OCI-M2 (cell line): ENCODE data around the gene GJA4.

Source experiments
- DNase-seq: peaks from one replicate; lab custom pipeline; 2025; ENCODE audit not compliant: unreplicated experiment; lab: John Stamatoyannopoulos, UW

Gene GJA4

DNA sequence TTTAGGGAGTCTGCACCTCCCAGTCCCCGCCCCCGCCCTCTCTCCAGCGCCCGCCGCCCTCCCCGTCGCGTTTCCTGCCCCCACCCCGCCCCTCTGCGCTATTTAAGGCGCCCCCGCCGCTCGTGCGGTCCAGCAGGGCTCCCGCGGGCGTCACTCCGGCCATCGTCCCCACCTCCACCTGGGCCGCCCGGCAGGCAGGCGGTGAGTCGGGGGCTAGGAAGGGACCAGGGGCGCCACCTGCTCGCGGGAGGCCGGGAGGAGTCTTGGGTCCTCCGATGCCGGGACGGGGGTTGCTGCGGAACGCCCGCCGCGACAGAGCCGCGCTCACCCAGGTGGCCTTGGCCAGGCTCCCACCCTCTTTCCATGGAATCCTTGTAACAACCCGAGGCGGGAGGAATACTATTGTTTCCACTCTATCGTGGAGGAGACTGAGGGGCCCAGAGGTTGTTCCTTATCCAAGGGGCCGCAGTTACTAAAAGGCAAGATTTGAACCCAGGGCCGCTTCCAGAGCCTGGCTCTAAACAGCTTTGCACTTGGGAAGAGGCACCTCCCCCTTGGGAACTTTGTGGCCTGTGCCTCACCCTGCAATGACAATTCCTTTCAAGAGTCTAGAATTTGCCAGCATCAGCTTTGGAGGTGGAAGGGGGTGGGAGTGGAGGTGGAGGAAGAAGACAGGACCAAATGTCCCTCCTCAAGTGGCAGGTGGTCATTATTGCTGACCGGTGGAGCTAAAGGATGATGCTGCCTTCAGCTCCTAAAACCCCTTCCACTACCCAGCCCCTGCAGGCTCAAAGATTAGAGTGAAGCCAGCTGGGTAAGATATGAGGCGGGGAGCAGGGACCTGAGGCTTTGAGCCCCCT is at the start of gene GJA4:
TSS of gene GJA4 (plus strand) at position 132 of the 860 bp plus-strand sequence. CDS start 1,215 bp downstream, outside the sequence.
- DNase-seq, result no peak

DNA sequence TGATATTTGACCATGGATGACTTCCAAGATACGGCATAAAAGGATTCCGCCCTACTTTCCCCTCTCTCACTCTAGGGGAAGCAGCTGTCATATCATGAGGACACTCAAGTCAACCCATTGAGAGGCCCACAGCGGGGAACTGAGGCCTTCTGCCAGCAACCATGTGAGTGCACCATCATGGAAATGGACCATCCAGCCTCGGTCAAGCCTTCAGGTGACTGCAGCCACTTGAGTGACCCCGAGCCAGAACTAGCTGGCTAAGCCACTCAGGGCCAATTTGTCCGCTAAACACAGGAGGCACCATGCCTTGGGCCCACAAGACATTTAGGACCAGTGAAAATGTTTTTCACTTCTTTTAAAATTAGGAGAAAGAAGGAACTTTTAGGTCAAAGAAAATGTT is 49.0 kb upstream of the GJA4 start:
- DNase-seq, result no peak

DNA sequence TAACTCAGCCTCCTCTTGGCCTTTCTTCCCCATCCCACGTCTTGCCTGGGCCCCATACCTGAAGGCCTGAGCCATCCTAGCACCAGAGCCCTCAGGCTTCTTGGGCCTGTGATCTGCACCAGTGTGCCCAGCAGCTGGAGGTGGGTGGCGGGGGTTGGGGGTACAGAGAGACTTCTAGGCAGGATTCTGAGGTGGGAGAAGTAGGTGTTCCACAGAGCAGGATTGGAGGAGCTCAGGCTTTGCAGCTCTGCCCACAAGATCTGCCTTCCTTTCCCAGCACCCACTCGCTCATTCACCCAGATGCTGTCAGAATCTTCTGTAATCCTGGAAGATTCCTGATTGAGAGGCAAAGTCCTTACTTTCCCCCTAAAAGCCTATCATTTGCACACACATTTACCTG is 47.9 kb upstream of the GJA4 start:
- no peak for DNase-seq

DNA sequence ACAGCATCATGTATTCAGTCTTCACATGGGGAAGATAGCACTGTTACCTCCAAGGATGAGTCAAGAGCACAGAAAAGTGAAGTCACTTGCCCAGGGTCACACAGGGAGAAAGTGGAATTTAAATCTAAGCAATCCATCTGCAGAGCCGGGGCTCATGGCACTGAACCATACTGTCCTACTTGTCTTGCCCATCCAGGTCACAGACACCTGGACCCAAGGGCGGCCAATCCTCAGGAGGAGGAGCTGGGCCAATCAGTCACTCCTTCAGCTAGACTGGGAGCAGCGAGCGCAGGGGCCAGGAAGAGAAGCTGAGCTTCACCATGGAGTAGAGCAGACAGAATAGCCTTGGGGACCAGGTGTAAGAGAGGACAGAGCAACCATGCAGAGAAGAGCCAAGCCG is 47.1 kb upstream of the GJA4 start:
- no peak for DNase-seq

DNA sequence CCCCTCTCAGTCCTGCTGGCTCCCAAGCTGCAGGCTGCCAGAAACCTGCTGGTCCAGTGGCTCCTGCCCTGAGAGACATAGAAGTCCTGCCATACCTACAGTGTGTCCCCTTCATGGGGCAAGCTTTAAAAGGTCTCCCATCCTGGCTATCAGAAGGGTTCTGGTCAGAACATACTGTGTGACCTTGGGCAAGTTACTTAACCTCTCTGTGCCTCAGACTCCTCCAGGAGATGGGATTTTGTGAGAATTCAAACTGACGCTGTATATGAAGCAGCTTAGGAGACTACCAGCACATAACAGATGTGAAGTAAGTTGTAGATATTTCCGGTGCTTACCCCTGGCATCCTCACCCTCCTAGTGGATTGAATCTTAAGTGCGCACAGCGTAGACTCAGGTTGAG is 46.7 kb upstream of the GJA4 start:
- DNase-seq, result no peak

DNA sequence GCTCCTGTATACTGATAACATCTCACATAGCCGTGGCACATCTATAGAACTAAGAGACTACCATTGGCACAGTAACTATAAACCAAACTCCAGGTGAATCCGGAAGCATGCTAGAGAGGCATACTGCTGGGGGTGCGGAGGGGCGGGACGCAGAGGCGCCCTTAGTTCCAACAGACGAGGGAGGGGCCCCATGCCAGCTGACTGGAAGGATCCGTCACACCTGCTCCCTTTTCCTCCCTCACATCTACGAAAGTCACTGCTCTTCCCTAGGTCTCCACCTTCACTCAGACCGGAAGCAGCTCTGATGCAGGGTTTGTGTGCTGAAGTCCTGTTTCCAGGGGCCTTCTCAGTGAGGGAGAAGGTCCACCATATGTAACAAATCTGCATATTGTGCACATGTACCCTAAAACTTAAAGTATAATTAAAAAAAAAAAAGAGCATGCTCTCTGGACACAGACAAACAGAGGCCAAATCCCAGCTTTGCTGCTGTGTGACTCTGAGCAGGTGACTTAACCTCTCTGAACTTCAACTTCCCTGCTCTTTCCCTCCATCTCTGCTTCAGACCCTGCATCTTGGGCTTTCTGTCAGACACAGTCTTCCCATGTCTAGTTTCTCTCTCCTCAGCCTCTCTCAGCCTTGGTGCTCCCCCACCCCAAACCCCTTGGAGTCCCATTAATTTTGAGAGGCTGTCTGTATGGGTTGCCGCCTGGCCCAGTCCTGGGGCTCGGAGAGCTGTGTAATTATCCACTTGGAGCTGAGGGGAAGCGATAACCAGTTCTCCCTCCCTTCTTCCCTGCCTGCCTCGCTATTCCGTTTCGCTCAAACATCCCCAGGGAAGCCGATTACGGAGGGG is 45.8 kb upstream of the GJA4 start:
- DNase-seq, result no peak

DNA sequence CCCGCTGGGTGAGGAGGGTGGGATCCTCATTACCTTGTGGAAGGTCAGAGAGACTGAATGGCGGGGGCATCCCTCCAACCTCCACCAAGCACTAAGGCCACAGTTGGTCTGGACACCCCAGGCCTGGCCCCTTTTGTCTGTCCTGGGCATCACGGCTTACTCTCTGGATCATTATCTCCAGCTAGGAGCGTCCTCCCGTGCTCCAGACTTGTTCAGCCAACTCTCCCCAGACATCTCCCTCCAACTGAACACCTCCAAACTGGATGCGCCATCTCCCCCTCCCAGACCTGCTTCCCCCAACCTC is 45.2 kb upstream of the GJA4 start:
- no peak for DNase-seq

DNA sequence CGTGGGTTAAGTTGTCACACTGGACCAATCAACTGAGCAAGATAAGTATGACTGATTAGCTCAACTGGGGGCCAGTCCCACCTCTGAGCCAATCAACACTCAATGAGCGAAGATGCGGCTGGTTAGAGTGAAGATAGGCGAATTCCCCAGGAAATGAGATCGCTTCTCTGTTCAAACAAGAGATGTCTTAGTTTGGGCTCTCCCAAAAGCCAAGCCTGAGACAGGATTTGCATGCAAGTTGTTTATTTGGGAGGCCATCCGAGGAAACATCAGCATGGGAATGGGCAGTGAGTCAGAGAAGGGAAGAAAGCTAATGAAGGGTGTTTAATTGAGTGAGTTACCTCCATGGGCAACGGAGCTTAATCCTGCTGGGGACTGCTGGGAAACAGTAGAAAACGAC is 42.8 kb upstream of the GJA4 start:
- DNase-seq, result no peak

DNA sequence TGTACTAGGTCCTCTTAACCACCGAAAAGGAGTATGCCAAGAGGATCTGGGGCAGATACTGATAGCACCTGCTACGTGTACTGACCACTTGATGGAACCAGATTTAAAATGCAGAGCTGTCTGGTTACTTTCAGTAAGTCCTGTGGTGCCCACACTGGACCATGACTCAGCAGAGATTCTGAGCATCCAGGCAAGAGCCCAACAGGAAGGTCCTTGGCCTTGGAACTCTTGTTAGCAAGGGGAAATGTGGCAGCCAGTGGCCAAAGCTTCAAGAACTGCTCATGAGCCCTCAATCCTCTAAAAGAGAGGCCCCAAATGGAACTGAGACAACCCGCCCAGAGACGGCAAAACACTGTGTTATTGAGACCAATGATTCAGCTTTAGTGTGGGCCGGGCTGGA is 42.2 kb upstream of the GJA4 start:
- no peak for DNase-seq

DNA sequence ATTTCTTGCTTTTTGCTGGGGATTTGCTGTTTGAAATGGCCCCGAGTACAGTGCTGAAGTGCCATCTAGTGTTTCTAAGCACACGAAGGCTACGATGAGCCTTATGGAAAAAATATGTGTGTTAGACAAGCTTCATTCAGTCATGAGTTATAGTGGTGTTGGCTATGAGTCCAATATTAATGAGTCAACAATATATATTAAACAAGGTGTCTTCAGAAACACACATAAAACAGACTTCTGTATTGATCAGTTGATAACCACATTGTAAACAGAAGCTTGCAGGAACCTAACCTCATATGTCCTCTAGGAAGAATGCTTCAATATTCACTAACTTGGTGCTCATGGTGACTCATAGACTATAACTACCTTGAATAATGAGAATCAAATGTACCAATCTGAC is 39.6 kb upstream of the GJA4 start:
- DNase-seq, result no peak

DNA sequence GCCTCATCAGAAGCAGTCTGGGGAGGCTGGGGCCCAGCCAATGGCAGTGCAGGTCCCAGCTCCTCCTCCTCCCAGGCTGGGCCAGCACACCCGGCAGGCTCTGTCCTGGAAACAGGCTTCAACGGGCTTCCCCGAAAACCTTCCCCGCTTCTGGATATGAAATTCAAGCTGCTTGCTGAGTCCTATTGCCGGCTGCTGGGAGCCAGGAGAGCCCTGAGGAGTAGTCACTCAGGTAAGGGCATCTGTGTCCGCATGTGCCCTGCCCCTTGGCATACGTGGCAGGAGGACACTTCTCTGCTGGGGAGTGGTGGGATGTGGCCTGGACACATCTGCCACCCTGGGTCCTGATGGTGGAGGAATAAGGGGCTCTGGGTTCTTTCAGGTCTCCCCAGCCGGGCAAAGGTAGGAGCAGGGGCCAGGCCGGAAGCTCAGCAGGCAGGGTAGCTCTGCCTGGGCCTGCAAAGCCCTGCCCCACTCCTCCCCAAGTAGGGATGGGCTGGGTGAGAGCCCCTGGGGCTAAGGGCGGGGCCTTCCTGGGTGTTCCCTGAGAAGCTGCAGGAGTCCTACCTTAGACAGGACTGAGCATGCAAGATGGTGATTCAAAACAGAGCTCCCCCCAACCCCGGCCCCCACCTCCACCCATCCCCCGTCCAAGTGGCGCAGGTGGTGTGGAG is 37.7 kb upstream of the GJA4 start, which contains the start of gene GJB5:
TSS of gene GJB5 (plus strand) at position 84 of the 674 bp plus-strand sequence. CDS start 2,284 bp downstream, outside the sequence.
- no peak for DNase-seq

DNA sequence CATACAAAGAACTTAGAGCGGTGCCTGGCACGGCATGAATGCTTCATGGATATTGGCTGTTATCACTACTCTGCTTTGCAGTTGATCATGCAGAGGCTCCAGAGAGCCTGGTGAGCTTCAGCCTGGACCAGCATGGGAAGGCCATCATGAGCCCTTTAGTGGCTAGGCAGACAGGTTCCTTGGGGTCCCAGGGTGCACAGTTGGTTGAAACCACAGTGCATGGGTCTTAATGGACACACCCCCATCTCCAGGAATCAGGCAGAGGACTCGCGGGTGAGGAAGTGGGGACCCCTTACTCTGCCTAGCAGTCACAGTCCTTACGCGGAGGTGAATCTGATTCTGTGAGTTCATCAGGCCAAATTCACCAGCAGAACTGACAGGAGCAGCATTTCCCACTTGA is 36.8 kb upstream of the GJA4 start:
- DNase-seq, result no peak

DNA sequence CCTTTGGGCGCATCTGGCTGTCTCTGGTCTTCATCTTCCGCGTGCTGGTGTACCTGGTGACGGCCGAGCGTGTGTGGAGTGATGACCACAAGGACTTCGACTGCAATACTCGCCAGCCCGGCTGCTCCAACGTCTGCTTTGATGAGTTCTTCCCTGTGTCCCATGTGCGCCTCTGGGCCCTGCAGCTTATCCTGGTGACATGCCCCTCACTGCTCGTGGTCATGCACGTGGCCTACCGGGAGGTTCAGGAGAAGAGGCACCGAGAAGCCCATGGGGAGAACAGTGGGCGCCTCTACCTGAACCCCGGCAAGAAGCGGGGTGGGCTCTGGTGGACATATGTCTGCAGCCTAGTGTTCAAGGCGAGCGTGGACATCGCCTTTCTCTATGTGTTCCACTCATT is 35.4 kb upstream of the GJA4 start:
- no peak for DNase-seq

DNA sequence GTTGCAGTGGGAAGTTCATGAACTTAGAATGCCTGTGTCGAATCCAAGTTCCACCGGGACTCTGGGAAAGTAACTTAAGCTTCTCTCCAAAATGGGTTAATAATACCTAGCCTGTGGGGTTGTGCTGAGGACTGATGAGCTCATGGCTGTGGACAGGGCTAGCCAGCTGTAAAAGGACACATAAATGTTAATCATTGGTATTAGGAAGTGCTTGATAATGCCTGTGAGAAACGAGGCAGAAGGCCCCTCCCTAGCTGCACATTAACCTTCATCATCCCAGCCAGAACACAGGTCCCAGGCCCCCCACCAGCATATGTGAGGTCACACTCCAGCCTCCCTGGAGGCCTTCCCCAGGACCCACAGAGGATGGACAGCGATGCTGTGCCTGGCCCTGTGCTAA is 34.0 kb upstream of the GJA4 start:
- no peak for DNase-seq

DNA sequence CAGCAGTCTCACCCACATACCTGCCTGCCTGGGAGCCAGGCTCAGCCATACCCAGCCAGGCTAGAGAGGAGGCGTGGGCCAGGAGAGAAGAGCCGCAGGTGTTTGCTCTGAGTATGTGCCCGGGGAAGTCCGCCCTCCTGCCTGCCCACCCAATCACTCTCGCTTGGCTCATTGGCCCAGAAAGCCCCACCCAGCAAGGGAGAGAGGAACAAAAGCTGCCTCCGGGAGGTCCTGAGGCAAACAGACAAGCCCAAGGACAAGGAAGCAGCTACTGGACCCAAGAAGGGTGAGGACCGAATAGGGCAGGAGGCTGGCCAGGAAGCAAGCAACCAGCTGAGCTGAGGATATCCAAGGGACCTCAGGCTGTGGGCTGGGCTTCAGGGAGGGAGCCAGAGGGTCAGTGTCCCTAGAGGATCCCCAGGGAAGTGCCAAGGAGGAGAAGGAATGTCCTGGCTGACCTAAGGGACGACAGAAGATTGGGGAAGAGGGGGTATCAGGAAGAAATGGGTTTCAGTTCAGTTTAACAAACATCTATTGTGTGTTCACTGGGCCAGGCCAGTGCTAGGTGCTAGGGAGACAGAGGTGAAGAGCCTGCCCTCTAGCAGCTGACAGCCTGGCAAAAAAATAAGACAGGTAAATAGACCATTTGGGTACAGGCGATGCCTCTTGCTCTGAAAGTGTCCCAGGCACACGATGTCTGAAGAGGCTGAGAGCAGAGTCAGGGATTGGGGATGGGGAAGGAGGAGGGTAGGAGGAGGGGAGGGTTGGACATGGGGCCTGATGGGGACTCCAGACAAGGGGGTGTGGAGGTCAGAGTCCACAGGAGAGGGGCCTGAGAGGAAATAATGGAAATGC is 33.1 kb upstream of the GJA4 start, which contains the start of gene GJB4:
TSS of gene GJB4 (plus strand) at position 238 of the 855 bp plus-strand sequence. CDS start 1,515 bp downstream, outside the sequence.
- no peak for DNase-seq

DNA sequence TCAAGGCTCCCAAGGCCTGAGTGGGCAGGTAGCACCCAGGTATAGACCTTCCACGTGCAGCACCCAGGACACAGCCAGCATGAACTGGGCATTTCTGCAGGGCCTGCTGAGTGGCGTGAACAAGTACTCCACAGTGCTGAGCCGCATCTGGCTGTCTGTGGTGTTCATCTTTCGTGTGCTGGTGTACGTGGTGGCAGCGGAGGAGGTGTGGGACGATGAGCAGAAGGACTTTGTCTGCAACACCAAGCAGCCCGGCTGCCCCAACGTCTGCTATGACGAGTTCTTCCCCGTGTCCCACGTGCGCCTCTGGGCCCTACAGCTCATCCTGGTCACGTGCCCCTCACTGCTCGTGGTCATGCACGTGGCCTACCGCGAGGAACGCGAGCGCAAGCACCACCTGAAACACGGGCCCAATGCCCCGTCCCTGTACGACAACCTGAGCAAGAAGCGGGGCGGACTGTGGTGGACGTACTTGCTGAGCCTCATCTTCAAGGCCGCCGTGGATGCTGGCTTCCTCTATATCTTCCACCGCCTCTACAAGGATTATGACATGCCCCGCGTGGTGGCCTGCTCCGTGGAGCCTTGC is 31.5 kb upstream of the GJA4 start:
- DNase-seq, result no peak

DNA sequence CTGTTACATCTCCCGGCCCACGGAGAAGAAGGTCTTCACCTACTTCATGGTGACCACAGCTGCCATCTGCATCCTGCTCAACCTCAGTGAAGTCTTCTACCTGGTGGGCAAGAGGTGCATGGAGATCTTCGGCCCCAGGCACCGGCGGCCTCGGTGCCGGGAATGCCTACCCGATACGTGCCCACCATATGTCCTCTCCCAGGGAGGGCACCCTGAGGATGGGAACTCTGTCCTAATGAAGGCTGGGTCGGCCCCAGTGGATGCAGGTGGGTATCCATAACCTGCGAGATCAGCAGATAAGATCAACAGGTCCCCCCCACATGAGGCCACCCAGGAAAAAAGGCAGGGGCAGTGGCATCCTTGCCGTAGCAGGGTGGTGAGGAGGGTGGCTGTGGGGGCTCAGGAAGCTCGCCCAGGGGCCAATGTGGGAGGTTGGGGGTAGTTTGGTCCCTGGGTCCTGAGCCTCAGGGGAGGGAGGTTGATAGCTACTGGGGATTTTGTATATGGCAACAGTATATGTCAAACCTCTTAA is 31.0 kb upstream of the GJA4 start:
- DNase-seq, result no peak

DNA sequence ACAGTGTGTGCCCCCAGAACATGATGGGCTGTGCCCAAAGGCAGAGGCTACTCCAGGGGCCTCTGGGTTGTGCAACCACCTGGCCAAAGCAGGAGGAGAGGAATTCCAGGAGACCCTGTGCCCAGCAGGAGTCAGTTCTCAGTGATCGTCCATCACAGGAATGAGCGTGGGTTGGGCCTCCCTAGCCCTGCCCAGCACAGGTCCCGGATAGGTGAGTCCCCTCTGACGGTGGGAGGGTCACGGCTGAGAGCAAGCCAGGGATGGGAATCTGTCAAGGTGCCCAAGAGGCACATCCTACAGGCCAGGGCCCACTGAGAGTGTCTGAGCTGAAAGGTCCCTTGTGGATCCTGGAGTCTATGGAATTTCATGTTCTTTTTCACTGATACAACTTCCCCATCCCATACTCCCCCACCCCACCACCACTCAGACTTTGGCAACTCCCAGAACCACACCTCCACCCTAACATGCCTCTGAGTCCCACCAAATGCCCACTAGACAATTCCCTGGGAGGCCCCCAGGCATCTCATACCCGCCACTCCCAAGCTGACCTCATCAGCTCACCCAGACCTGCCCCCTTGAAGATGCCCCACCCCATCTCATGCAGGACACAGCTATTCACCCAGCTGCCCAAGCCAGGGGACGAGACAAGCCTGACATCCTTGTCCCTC is 30.2 kb upstream of the GJA4 start:
- no peak for DNase-seq

DNA sequence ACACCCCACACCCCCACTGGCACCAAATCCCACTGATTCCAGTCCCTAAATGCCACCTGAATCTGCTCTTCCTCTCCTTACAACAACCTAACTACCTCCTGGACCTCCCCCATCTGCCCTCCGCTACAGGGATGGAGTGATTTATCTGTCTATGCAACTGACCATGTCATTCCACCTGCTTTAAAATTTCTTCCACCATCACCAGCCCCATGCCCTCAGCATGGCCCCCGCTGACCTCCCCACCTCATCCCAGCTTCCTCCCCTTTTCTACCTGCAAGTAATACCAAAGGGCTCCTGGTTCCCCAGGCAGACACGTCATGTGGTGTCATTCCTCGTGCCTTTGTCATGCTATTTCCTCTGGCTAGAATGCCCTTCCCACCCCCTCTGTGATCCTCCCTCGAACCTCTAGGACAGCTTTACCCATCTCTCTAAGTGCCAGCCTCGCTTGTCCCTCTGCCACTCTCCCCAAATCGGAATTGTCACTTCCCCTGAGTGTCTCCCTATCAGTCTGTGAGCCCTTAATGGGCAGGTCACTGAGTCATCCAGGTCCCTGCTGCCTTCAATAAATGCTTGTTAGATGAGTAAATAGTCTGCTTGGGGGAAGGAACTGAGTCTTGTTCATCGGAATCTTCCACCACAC is 29.5 kb upstream of the GJA4 start:
- DNase-seq, result no peak
